OCI-LY7 (cell line): ENCODE data around the gene PCBP3.

Experiments
- CTCF ChIP-seq: fragments of 200-600 bp; sonication (generic); conservative IDR thresholded peaks from 2 replicates; pipeline ENCODE4 v1.5.1; 2014; ENCODE audit warnings: mild to moderate bottlenecking, antibody characterized with exemption, low read length, moderate library complexity, mixed read lengths
- EZH2phosphoT487 ChIP-seq: fragments of 200-600 bp; sonication (generic); IDR thresholded peaks from 2 replicates; pipeline ENCODE4 v1.6.1; 2018; ENCODE audit warnings: low read depth, borderline replicate concordance, mild to moderate bottlenecking, mixed run types, antibody characterized with exemption, low read length, moderate library complexity, mixed read lengths

- TF ChIP-seq CTCF (no peak), EZH2phosphoT487 (no peak)
These were observed 295.4 kb downstream of the PCBP3 start for GRCh38 chr21:45938811-45939520.
